Stimulated activated CD4-positive, alpha-beta T cell treated with anti-CD3 and anti-CD28 coated beads, Interleukin-12 subunit alpha, Interleukin-12 subunit beta, amount 100 ng/mL, for 4 hours (primary cell): ENCODE data around the gene HAGHL.
"Not testable (repeated sequence)": the region's sequence is repeated elsewhere in the genome, so short reads cannot be mapped to it uniquely, and the experiment has no call there.

ENCODE experiments used
- DNase-seq: peaks from one replicate; pipeline ENCODE4 v3.0.0-alpha.2; 2020

Gene HAGHL

GRCh38 chr16:760545-761343 is 33.8 kb downstream of the HAGHL start, which contains the start of gene MSLN:
Gene MSLN (plus strand): TSS chr16:760734. CDS start chr16:762681, 1,947 bp downstream.
- no peak for DNase-seq

DNA sequence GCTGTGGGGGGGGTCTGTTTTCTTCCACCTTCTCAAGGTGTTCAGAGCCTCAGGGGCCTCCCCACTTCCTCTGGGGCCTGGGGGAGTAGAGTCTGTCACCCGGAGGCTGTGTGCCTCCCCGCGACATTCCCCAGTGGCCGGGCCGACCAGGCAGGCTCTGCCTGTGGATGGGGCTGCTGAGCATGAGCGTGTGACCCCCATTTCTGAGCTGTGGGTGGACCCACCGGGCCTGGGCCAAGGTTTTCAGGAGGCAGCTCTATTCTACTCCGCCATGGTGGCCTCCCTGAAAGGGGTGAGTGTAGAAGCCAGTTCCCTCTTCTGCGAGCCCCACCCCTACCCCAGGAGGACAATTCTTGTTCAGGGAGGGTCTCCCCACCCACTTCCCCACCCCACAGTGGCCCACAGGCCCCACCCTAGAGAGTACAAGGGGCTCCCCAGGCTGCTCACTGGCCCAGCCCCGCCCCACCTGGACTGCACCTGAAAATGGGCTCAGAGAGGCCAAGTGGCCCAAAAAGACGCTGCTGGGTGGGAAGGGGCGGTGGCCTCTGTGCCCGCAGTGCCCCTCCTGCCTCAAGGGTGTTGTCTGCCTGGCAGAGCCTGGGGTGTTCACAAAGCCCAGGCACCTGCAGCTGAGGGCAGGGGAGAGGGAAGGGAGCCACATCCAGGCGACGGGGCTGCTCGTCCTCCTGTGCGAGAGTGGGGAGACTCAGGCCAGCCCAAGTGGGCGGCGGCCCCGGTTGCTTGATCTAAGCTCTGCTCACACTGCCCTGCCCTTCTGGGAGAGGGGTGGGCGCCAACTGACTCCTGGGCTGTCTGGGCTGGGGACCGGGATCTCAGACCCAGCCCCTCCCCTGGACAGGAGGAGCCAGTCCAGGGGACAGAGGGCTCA is 35.0 kb downstream of the HAGHL start:
- no peak for DNase-seq

GRCh38 chr16:762595-763268 is 35.8 kb downstream of the HAGHL start:
- DNase-seq: no peak

DNA sequence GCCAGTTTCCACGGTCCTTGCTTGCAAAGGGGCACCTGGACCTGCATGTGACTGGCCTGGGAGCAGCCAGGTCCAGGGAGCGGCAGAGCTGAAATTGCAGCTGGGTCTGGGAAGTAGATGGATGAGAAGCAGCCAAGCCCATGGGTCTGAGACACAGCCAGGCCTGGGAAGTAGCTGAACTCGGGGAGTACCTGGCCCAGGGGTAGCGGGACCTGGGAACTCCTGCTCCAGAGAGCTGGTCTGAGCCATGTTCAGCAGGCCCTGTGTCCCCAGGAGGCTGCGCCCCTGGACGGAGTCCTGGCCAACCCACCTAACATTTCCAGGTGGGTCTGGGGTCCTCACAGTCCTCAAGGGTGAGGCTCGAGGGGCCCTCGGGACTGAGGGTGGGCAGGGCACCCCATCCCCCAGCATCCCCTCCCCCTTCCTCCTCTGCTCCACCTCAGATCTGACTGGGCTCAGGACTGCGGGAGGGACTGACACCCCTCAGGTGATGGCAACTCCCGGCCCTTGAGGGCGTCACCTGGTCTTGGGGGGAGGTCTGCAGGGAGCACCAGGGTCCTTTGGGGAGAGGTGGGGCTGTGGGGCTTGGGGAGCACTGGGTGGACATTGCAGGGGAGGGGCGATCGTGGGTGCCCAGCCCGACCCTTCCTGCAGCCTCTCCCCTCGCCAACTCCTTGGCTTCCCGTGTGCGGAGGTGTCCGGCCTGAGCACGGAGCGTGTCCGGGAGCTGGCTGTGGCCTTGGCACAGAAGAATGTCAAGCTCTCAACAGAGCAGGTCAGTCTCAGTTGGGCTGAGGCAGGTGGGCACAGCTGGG is 36.7 kb downstream of the HAGHL start:
- DNase-seq: no peak

DNA sequence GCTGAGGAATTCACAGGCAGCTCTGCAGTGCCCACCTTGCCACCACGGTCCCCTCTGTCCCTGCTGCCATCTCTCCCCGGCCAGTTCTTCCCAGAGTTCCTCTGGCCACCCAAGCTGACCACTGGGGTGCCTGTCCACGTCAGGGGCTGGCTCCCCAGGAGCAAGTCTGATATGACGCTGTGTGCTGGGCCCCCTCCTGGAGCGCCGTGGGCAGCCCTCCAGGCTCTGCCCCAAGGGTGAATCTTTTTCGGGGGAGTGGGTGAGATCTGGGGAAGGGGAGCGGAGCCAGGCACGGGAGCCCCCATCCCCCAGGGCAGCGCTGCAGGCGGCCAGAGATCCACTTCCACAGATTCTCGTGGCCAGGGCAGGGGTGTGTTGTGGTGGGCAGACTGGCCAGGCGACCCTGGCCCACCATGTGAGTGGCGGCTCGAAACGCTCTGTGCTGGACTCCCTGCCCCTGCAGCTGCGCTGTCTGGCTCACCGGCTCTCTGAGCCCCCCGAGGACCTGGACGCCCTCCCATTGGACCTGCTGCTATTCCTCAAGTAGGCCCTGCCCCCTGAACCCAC is 37.4 kb downstream of the HAGHL start:
- DNase-seq: no peak

- no peak for DNase-seq
Measured at GRCh38 chr16:764848-765487, 38.1 kb downstream of the HAGHL start.

- DNase-seq: no peak
Measured at GRCh38 chr16:765488-765865, 38.6 kb downstream of the HAGHL start.

DNA sequence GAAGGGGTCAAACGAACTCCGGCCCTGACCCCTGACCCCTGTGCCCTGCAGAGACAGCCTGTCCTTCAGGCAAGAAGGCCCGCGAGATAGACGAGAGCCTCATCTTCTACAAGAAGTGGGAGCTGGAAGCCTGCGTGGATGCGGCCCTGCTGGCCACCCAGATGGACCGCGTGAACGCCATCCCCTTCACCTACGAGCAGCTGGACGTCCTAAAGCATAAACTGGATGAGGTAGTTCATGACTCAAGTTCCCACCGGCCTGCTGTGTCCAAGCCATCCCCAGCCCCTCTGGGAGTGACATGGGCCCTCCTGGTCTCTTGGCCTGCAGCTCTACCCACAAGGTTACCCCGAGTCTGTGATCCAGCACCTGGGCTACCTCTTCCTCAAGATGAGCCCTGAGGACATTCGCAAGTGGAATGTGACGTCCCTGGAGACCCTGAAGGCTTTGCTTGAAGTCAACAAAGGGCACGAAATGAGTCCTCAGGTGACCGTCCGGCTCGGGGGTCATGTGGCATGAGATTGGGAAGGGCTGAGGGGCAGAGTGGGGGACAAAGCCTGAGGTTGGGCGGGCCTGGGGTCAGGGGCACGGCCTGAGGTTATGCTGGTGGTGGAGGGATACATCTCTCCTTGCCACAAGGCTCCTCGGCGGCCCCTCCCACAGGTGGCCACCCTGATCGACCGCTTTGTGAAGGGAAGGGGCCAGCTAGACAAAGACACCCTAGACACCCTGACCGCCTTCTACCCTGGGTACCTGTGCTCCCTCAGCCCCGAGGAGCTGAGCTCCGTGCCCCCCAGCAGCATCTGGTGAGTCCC is 39.3 kb downstream of the HAGHL start:
- no peak for DNase-seq

DNA sequence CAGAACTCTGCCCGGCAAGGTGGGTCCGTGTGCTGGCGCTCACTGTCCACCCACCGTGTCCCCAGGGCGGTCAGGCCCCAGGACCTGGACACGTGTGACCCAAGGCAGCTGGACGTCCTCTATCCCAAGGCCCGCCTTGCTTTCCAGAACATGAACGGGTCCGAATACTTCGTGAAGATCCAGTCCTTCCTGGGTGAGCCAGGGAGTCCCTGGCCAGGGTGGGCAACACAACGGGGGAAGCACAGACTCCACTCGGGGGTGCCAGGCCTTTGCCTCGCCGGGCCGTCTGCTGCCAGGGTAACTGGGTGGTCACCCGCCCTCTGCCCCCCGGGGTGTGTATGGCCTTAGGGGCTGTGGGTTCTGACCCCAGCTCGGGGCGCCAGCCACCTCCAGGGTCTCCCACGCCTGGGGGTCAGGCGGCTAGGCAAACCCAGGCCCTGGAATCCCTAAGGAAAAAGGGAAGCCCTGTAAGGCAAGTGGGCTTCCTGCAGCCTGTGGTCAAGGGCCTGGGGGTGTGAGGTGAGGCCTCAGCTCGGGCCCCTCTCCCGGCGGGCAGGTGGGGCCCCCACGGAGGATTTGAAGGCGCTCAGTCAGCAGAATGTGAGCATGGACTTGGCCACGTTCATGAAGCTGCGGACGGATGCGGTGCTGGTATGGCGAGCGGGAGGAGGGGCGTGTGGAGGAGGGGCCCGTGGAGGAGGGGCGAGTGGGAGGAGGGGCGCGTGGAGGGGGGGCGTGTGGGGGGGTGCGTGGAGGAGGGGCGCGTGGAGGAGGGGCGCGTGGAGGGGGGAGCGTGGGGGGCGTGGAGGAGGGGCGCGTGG is 40.1 kb downstream of the HAGHL start:
- no peak for DNase-seq

DNA sequence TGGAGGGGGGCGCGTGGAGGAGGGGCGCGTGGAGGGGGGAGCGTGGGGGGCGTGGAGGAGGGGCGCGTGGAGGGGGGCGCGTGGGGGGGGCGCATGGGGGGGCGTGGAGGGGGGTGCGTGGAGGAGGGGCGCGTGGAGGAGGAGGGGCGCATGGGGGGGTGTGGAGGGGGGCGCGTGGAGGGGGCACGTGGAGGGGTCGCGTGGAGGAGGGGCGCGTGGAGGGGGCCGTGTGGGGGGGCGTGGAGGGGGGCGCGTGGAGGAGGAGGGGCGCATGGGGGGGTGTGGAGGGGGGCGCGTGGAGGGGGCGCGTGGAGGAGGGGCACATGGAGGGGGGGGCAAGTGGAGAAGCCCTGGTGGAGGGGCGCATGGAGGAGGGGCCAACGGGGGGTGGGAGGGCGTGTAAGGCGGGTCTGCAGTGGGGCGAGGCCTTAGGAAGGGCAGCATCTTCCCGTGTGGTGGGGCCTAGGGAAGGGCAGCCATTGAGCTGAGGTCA is 40.9 kb downstream of the HAGHL start:
- DNase-seq: no peak

GRCh38 chr16:768428-768827 is 41.5 kb downstream of the HAGHL start:
- DNase-seq: no peak

GRCh38 chr16:769184-769784 is 42.4 kb downstream of the HAGHL start:
- no peak for DNase-seq

DNA sequence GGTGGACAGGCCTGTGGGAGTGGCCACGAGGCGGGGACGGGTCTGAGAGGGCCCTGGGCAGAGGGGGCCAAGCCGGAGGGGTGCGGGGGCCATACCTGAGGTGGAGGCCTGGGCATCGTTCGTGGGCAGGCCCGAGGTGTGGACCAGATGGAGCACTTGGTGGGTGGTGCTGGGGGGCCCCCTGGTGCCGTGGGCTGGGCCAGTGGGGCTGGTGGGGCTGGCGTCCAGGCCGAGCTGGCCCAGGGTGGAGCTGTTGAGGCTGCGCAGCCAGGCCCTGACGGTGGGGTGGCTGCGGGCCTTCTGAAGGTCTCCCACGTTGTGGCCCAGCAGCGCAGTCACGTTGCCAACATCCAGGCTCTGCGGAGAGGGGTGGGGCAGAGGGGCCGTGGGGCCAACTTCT is 43.0 kb downstream of the HAGHL start:
- no peak for DNase-seq

GRCh38 chr16:770411-770810 is 43.5 kb downstream of the HAGHL start:
- DNase-seq: no peak

DNA sequence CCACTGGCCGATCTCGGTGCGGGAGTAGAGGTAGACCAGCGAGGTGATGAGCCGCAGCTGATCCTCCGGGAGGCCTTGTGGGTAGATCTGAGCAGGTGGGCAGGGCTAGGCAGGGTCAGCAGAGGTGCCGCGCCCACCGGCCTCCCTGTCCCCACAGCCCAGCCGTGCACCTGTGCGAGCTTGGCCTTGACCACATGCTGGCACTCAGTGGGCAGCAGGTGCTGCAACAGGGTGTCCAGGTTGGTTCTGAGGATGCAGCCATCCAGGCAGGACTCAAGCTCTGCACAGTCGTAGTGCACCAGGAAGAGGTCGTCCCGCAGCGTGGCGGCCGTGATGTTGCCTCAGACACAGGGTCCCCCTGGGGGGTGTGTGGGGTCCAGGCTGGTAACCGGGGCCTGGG is 46.1 kb downstream of the HAGHL start:
- no peak for DNase-seq

DNA sequence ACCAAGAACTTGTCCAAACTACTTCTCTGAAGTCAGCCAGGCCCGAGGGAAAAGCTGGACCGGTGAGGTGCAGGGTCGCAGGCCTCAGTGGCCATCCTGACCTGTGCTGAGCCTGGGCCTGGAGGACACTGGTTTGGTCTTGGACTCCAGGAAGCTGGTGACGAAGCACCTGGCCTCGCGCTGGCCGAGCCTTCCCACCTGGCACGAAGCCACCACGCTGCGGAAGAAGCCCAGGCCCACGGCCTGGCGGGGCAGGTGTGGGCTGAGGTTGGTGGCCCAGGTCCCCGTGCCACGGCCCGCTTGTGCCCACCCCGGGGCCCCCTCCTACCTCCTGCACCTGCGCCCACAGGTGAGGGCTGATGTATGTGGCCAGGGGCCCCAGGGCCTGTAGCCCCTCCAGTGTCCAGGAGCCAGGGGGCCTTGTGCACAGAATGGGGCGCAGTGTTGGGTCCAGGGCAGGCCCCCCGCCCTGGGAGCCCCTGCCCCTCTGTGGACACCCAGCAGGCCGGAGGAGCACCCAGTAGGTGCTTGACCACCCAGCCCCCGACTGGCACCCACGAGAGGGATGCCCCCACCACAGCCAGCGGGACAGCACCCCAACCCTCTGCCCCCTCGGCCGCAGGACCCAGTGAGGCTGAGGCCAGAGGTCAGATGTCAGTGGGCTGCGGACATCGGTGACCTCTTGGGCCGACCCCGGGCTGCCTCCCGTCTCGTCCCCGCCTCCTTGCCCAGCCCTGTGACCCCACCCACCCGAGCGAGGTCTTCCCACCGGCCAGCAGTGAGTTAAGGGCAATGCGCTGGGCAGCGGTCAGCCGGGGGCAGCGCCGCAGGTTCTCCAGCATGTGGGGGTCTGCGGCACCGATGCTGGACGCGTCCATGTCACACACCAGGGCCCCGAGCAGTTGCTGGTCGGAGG is 47.4 kb downstream of the HAGHL start:
- DNase-seq: no peak

- no peak for DNase-seq
Measured at GRCh38 chr16:775236-775796, 48.4 kb downstream of the HAGHL start.

DNA sequence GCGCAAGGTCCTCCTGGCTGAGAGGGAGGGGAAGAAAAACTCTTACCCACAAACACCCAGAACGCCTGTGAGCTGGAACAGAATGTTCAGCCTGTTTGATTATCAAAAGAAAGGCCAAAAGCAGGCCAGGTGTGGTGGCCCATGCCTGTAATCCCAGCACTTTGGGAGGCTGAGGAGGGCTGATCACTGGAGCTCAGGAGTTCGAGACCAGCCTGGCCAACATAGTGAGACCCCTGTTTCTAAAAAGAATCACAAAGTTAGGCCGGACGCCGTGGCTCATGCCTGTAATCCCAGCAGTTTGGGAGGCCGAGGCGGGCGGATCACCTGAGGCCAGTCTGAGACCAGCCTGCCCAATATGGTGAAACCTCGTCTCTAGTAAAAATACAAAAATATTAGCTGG is 49.4 kb downstream of the HAGHL start:
- DNase-seq: not testable (repeated sequence)
